CD4-positive, alpha-beta memory T cell (primary cell): ENCODE results near the gene MPO. TPM values are rescaled to one million over a fixed set of nuclear protein-coding genes. Genes with fewer than 3 reads are reported as not detected.

Experiments
- CTCF ChIA-PET: fragments of 350-600 bp; sonication (Branson Sonifier 250); formaldehyde crosslinking; loops from one replicate; lab custom pipeline; 2021; ENCODE audit warnings: inconsistent platforms; ENCODE audit not compliant: partially characterized antibody; lab: Charles Lee
- POLR2A ChIA-PET: fragments of 350-600 bp; sonication (Branson Sonifier 250); formaldehyde crosslinking; loops from one replicate; lab custom pipeline; 2021; ENCODE audit not compliant: partially characterized antibody; lab: Charles Lee
- DNase-seq, 5 donors: peaks; one replicate each; pipeline versions ENCODE4 v3.0.0 to v3.0.0-alpha.2; 2020 to 2022; ENCODE audit warnings: mixed read lengths in 1 of 5
- H3K27ac ChIP-seq: one replicate; pipeline ENCODE4 v1.7.0; 2013; ENCODE audit warnings: low read depth, low read length
- H3K27me3 ChIP-seq: 2 replicates; pipeline ENCODE4 v1.7.0; 2013; ENCODE audit warnings: mild to moderate bottlenecking, low read length, moderate library complexity; ENCODE audit not compliant: insufficient read depth
- H3K36me3 ChIP-seq: 2 replicates; pipeline ENCODE4 v1.7.0; 2013; ENCODE audit warnings: mild to moderate bottlenecking, low read length, moderate library complexity; ENCODE audit not compliant: insufficient read depth
- H3K4me1 ChIP-seq: 2 replicates; pipeline ENCODE4 v1.7.0; 2013; ENCODE audit warnings: mild to moderate bottlenecking, low read length, moderate library complexity; ENCODE audit not compliant: insufficient read depth
- H3K4me3 ChIP-seq, 2 donors: one replicate each; pipeline ENCODE4 v1.7.0; 2013; ENCODE audit warnings: low read length in 2 of 2, mild to moderate bottlenecking in 1 of 2
- H3K9me3 ChIP-seq, 2 donors: one replicate each; pipeline ENCODE4 v1.7.0; 2013; ENCODE audit warnings: low read length in 2 of 2, control low read depth in 1 of 2; ENCODE audit not compliant: control insufficient read depth in 1 of 2
- H3K27ac Mint-ChIP-seq, 7 donors: one replicate each; pipeline ENCODE4 v1.8.0; 2020 to 2021; ENCODE audit warnings: mixed read lengths in 7 of 7, mild to moderate bottlenecking in 6 of 7, inconsistent platforms in 3 of 7, moderate library complexity in 3 of 7
- H3K27me3 Mint-ChIP-seq, 2 donors: one replicate each; pipeline ENCODE4 v1.8.0; 2020 to 2021; ENCODE audit warnings: mixed read lengths in 2 of 2
- H3K36me3 Mint-ChIP-seq, 2 donors: one replicate each; pipeline ENCODE4 v1.8.0; 2020 to 2021; ENCODE audit warnings: mixed read lengths in 2 of 2, inconsistent platforms in 1 of 2, mild to moderate bottlenecking in 1 of 2
- H3K4me1 Mint-ChIP-seq, 4 donors: one replicate each; pipeline ENCODE4 v1.8.0; 2020 to 2021; ENCODE audit warnings: mixed read lengths in 4 of 4, mild to moderate bottlenecking in 1 of 4
- H3K4me3 Mint-ChIP-seq, 8 donors: one replicate each; pipeline ENCODE4 v1.8.0; 2020 to 2021; ENCODE audit warnings: mixed read lengths in 8 of 8, mild to moderate bottlenecking in 7 of 8, moderate library complexity in 6 of 8, inconsistent platforms in 3 of 8
- H3K9me3 Mint-ChIP-seq, 8 donors: one replicate each; pipeline ENCODE4 v1.8.0; 2020 to 2021; ENCODE audit warnings: mixed read lengths in 8 of 8, mild to moderate bottlenecking in 5 of 8, inconsistent platforms in 3 of 8, moderate library complexity in 1 of 8
- intact Hi-C: fragments of 100-400 bp; cut with micrococcal nuclease; formaldehyde crosslinking; loops from one replicate; pipeline ENCODE4 v1.15.1; 2023
- polyA plus RNA-seq, 2 donors: library from polyadenylated mRNA; unstranded; fragments of 300-500 nt; fragmentation: Illumina TruSeq; gene quantifications; one replicate each; pipeline ENCODE4 v1.2.3, GENCODE V29; 2021
- total RNA-seq, 2 experiments: library from RNA; stranded (reverse); gene quantifications; one replicate each; pipeline ENCODE4 v1.2.3, GENCODE V29; 2021

MPO gene
- total and polyA plus RNA-seq, 4 experiments from 2014 or later: not detected

DNA sequence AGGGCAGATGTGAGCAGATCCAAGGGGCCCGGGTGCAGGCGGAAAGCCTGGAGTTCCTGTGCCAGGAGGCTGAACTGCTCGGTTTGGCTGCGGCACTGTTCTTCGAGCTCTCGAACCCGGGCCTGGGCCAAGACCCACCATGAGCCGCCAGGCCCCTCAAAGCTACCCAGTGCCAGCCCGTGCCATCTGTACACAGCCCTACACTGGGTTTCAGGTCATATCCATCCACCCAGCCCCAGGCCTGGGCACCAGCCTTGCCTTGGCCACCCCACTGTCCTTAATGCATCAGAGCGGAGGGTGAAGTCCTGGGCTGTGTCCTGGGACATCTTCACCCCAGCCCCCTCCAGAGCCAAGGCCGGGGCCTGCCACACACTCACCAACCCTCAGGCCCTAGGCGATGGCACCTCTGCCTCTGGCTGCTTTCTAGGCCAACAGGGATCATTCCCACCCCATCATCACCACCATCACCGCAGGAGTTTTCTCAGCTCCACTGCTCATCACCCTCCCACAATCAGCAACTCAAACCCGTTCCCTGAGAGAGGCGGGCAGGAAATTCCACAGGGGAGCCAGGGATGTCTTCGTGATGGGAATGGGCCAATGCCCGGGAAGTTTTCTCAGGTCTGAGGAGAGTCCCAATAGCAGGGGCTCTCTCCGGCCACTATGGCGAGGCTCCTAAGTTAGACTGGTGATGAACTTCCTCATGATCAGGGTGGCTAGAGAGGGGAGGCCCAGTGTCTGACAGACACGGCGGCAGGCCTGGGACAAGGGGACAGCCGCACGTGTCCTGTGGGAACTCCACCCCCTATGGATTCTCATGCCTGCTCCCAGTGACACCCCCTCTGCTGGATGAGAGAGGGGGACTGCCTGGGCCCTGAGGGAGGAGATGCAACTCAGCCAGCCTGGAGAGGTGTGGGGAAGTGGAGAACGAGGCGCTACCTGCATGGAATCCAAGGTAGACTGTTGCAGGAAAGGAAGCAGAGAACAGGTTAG lies 38.7 kb upstream of the MPO start:
- no peaks in the 10 kb centered on the region for H3K27me3 Mint-ChIP-seq
- CTCF ChIA-PET: interaction anchor here (2.4 to 10.9 kb wide), 3 partner anchors 22 to 169 kb away, joined by 41 to 510 read pairs (median 171); partner anchors contain the start of genes HSF5 and RNF43

DNA sequence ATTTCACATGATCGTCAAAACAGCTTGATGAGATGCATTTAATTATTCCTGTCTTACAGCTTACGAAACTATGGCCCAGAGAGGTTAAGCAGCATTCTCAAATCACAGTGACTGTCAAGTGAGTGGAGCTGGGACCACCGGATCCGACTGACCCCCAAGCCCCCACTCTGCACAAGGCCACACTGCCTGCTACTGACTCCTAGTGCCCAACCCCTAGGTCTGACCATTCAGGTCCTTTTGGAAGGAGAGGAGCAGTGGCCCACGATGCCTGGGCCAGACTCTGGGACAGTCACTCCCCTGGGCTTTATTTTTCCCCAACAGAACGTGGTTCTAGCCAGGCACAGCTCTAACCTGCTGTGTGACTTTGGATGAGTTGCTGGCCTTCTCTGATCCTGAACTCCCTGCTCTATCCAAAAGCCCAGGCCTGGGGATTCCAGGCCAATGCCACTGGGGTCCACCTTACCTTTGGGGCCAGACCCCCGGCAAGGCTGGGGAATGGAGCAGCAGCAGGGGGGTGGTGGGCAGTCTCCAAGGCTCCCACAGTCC lies 38.0 kb upstream of the MPO start:
- no peaks in the 10 kb centered on the region for H3K9me3 Mint-ChIP-seq
- H3K4me3 ChIP-seq: no peak overlapping the region
- ChIA-PET POLR2A (interaction anchor here (1.4 to 34.1 kb wide), 3 partner anchors 9 to 40 kb away, joined by 3 to 3924 read pairs (median 178); partner anchors contain the start of genes SUPT4H1 and TSPOAP1), CTCF (interaction anchor here (1.3 to 10.9 kb wide), 9 partner anchors 8 to 170 kb away, joined by 6 to 510 read pairs (median 45); partner anchors contain the start of genes HSF5, RNF43, SUPT4H1 and TSPOAP1)
- H3K4me1 Mint-ChIP-seq: peaks cover 8 to 34% (median 14%) of the 10 kb centered on the region in 4 donors
- no peaks in the 10 kb centered on the region for H3K36me3 ChIP-seq
- H3K27ac ChIP-seq: no peak overlapping the region
- no peak overlapping the region for H3K4me3 Mint-ChIP-seq
- peaks cover 18% of the 10 kb centered on the region for H3K4me1 ChIP-seq
- no peaks in the 10 kb centered on the region for H3K27me3 ChIP-seq
- peak overlapping the region in 5 of 7 donors; percentile 42 to 93 (median 69) for H3K27ac Mint-ChIP-seq
- H3K9me3 ChIP-seq: no peaks in the 10 kb centered on the region
- peaks cover 7 to 12% of the 10 kb centered on the region in 2 donors for H3K36me3 Mint-ChIP-seq
- intact Hi-C loops: no loop called here
- peak in 1 of 5 donors; percentile 12 for DNase-seq
- no peaks in the 10 kb centered on the region for H3K27me3 Mint-ChIP-seq

More for the DNA sequence above, 38.7 kb upstream of the MPO start:
- no peak overlapping the region for H3K27ac ChIP-seq
- DNase-seq: peak in 1 of 5 donors; percentile 37
- H3K4me1 ChIP-seq: peaks cover 18% of the 10 kb centered on the region
- H3K4me1 Mint-ChIP-seq: peaks cover 8 to 37% (median 14%) of the 10 kb centered on the region in 4 donors
- no peak overlapping the region for H3K4me3 ChIP-seq
- no peaks in the 10 kb centered on the region for H3K9me3 Mint-ChIP-seq
- no peak overlapping the region for H3K4me3 Mint-ChIP-seq
- H3K9me3 ChIP-seq: no peaks in the 10 kb centered on the region
- H3K27me3 ChIP-seq: no peaks in the 10 kb centered on the region
- H3K36me3 ChIP-seq: no peaks in the 10 kb centered on the region
- peak overlapping the region in 6 of 7 donors; percentile 35 to 90 (median 58) for H3K27ac Mint-ChIP-seq
- POLR2A ChIA-PET: interaction anchor here (6.3 to 34.1 kb wide), 2 partner anchors 8 to 24 kb away, joined by 178 to 3924 read pairs; partner anchors contain the start of genes SUPT4H1 and TSPOAP1
- peaks cover 7 to 10% of the 10 kb centered on the region in 2 donors for H3K36me3 Mint-ChIP-seq
- intact Hi-C loops: no loop called here

DNA sequence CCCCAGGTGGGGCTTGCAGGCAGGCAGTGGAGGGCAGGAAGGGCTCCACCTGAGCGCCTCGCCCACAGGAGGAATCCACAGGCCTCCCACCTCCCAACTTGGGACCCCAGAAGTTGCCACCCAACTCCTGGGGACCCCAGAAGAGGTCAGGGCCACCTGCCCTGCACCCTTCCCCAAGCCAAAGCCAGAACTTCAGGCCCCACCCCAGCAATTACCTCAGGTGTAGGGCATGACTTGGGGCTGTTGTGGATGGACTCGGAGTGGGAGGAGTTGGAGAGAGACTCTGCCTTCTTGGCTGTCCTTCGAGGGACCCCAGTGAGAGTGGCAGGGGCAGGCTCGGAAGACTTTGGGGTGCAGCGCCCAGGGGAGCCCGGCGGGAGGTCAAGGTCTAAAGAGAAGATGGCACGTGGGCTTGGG lies 37.3 kb upstream of the MPO start:
- Histone ChIP-seq H3K36me3 (no peaks in the 10 kb centered on the region), H3K9me3 (no peaks in the 10 kb centered on the region), H3K4me1 (peaks cover 18% of the 10 kb centered on the region), H3K4me3 (peak overlapping the region in 1 of 2 donors; percentile 4), H3K27ac (peak overlapping the region; percentile 31), H3K27me3 (no peaks in the 10 kb centered on the region)
- H3K27ac Mint-ChIP-seq: peak overlapping the region in 6 of 7 donors; percentile 42 to 95 (median 86)
- no peaks in the 10 kb centered on the region for H3K9me3 Mint-ChIP-seq
- H3K4me3 Mint-ChIP-seq: peak overlapping the region in 1 of 8 donors; percentile 27
- peaks cover 7 to 12% of the 10 kb centered on the region in 2 donors for H3K36me3 Mint-ChIP-seq
- intact Hi-C loops: no loop called here
- ChIA-PET POLR2A (interaction anchor here (0.8 to 34.1 kb wide), 14 partner anchors 9 to 837 kb away, joined by 3 to 3924 read pairs (median 6); partner anchors contain the start of genes HSF5, PRR11, RNF43 and SKA2), CTCF (interaction anchor here (0.6 to 10.9 kb wide), 42 partner anchors 9 to 688 kb away, joined by 3 to 510 read pairs (median 6); partner anchors contain the start of genes HSF5, MTMR4, RNF43 and SUPT4H1)
- H3K27me3 Mint-ChIP-seq: no peaks in the 10 kb centered on the region
- peaks cover 8 to 29% (median 14%) of the 10 kb centered on the region in 4 donors for H3K4me1 Mint-ChIP-seq
- DNase-seq: peak in 1 of 5 donors; percentile 5

DNA sequence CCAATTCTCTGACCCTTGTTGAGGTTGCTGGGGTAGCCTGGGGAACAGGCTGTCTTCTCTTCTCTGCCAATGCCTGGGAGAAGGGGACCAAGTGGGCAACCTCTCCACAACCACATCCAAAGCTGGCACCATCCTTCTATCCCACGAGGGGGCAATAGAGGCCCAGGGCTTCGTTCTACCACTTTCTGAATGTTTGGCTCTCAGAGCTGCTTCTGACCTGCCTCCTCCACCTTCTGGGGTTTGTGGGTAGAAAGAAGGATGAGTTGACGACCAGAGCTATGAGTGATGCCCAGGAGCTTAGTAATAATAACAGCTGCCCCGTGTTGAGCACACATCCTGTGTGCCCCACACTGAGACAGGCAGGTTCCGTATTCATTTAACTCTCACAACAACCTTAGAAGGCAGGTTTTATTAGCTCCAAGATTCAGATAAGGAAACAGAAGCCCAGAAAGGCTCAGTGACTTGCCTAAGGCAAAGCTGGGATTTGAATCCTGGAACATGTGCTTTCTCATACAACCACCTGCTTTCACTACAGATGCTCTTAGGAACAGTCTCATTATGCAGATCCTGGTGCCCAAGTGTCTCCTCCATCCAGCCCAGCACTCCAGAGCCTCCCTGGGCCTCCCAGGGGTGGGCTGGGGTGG lies 36.8 kb upstream of the MPO start:
- Histone ChIP-seq H3K36me3 (no peaks in the 10 kb centered on the region), H3K9me3 (no peaks in the 10 kb centered on the region), H3K4me3 (peak overlapping the region in 1 of 2 donors; percentile 4), H3K4me1 (peaks cover 18% of the 10 kb centered on the region), H3K27me3 (no peaks in the 10 kb centered on the region), H3K27ac (peak overlapping the region; percentile 31)
- intact Hi-C loops: loop anchor here (1.0 to 2.0 kb wide), 5 partner anchors 12 to 130 kb away; partner anchors contain the start of genes RNF43 and SUPT4H1
- peaks cover 7 to 15% of the 10 kb centered on the region in 2 donors for H3K36me3 Mint-ChIP-seq
- H3K27me3 Mint-ChIP-seq: no peaks in the 10 kb centered on the region
- peak; percentile 80 to 84 (median 82) for DNase-seq
- H3K4me1 Mint-ChIP-seq: peaks cover 8 to 31% (median 14%) of the 10 kb centered on the region in 4 donors
- ChIA-PET CTCF (interaction anchor here (0.6 to 10.9 kb wide), 42 partner anchors 9 to 689 kb away, joined by 3 to 510 read pairs (median 6); partner anchors contain the start of genes HSF5, MTMR4, RNF43 and SUPT4H1), POLR2A (interaction anchor here (0.7 to 34.1 kb wide), 17 partner anchors 10 to 838 kb away, joined by 3 to 3924 read pairs (median 5); partner anchors contain the start of genes HSF5, MTMR4, PRR11 and RNF43)
- H3K4me3 Mint-ChIP-seq: peak overlapping the region in 3 of 8 donors; percentile 18 to 48 (median 35)
- H3K9me3 Mint-ChIP-seq: no peaks in the 10 kb centered on the region
- H3K27ac Mint-ChIP-seq: peak overlapping the region; percentile 80 to 95 (median 91)

DNA sequence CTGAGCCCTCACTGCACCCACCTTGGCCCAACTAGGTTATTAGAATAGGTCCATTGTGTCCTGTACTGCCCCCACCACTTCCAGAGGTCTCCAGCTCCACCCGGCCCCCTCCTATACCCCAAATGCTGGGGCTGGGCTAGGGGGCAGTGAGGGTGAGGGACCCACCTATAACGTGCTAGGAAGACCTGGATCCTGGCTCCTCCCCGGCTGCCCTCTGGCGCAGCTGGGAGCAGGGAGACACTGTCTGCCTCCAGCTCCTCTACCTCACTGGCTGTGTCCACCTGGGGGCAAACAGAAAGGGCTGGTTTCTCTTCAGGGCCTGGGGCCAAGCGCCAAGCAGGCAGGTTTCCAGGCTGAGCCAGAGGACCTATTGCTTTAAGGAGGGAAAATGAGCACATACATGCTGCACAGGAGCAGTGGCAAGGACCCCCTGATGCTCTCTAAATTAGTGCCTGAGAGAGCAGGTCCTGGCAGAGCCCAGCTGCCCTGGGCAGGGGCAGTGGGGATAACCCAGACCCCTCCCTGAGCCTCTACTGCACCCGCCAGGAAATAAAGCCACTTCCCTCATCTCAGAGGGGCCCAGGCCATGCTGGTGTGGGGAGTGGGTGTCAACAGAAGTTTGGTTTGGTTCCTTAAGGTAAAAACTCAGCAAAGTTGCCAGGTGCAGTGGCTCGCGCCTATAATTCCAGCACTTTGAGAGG lies 35.7 kb upstream of the MPO start:
- H3K27ac Mint-ChIP-seq: peak overlapping the region in 2 of 7 donors; percentile 46 to 60
- peak in 1 of 5 donors; percentile 21 for DNase-seq
- POLR2A ChIA-PET: interaction anchor here (1.1 to 34.1 kb wide), 9 partner anchors 11 to 198 kb away, joined by 3 to 3924 read pairs (median 8); partner anchors contain the start of genes HSF5, MTMR4, RNF43 and SUPT4H1

More for the DNA sequence above, 35.7 kb upstream of the MPO start:
- Mint-ChIP-seq H3K27me3 (no peaks in the 10 kb centered on the region), H3K9me3 (no peaks in the 10 kb centered on the region), H3K4me1 (peaks cover 6 to 22% (median 13%) of the 10 kb centered on the region in 4 donors), H3K36me3 (peaks cover 4 to 10% of the 10 kb centered on the region in 2 donors), H3K4me3 (no peak overlapping the region)
- Histone ChIP-seq H3K27me3 (no peaks in the 10 kb centered on the region), H3K4me1 (peaks cover 18% of the 10 kb centered on the region), H3K27ac (no peak overlapping the region), H3K36me3 (no peaks in the 10 kb centered on the region), H3K4me3 (no peak overlapping the region), H3K9me3 (no peaks in the 10 kb centered on the region)
- intact Hi-C loops: loop anchor here (2.0 kb wide), 1 partner anchor 36 kb away; the partner anchor contains the start of gene SUPT4H1
- CTCF ChIA-PET: interaction anchor here (0.6 to 10.9 kb wide), 25 partner anchors 10 to 202 kb away, joined by 3 to 510 read pairs (median 8); partner anchors contain the start of genes HSF5, RNF43, SUPT4H1 and TSPOAP1
